Tibial artery (tissue), 4 donors: ENCODE data around the gene RNF157.

Source experiments
- DNase-seq, 2 donors: peaks; one replicate each; pipeline ENCODE4 v3.0.0-alpha.2; 2019
- H3K27ac ChIP-seq, 2 donors: fragments of 200-600 bp; sonication (generic) in 1 of 2; 1 replicate in 1 of 2; 2 replicates in 1 of 2; pipeline ENCODE4 v1.5.1; 2018 to 2019; ENCODE audit warnings: mild to moderate bottlenecking in 1 of 2
- H3K27me3 ChIP-seq, 2 donors: fragments of 200-600 bp; sonication (generic) in 1 of 2; one replicate each; pipeline versions ENCODE4 v1.5.1 to v1.6.0; 2016 to 2019
- H3K36me3 ChIP-seq, 3 donors: fragments of 200-600 bp; sonication (generic) in 2 of 3; one replicate each; pipeline ENCODE4 v1.5.1; 2016 to 2019; ENCODE audit warnings: mild to moderate bottlenecking in 2 of 3
- H3K4me1 ChIP-seq, 4 donors: fragments of 200-600 bp; sonication (generic) in 2 of 4; 1 replicate in 3 of 4; 2 replicates in 1 of 4; pipeline ENCODE4 v1.5.1; 2016 to 2019
- H3K4me3 ChIP-seq, 2 donors: fragments of 200-600 bp; sonication (generic) in 1 of 2; 1 replicate in 1 of 2; 2 replicates in 1 of 2; pipeline ENCODE4 v1.5.1; 2018 to 2019; ENCODE audit warnings: mild to moderate bottlenecking in 2 of 2
- H3K9me3 ChIP-seq, 3 donors: fragments of 200-600 bp; sonication (generic) in 1 of 3; one replicate each; pipeline ENCODE4 v1.5.1; 2016 to 2019
- CTCF ChIP-seq, 2 experiments: fragments of 200-600 bp in 1 of 2; fragments of 450-650 bp in 1 of 2; IDR thresholded peaks; one replicate each; pipeline ENCODE4 v1.5.1; 2017 to 2019; ENCODE audit warnings: antibody characterized with exemption in 2 of 2, mild to moderate bottlenecking in 1 of 2, moderate library complexity in 1 of 2
- intact Hi-C: fragments of 100-400 bp; cut with DNase I; formaldehyde crosslinking; loops from one replicate; pipeline ENCODE4 v1.15.0; 2023; ENCODE audit warnings: low total_unique reads

The RNF157 gene

GRCh38 chr17:76134911-76135809, 105.1 kb downstream of the RNF157 start:
- no peaks in the 10 kb centered on the region for H3K9me3 ChIP-seq
- peaks cover 0 to 25% (median 15%) of the 10 kb centered on the region in 4 donors for H3K4me1 ChIP-seq
- H3K36me3 ChIP-seq: no peaks in the 10 kb centered on the region
- H3K27ac ChIP-seq: no peak overlapping the region
- no peak overlapping the region for H3K4me3 ChIP-seq
- DNase-seq: no peak
- TF ChIP-seq CTCF (IDR thresholded peaks at IDR 0.05): no peak
- H3K27me3 ChIP-seq: peaks cover 5 to 100% of the 10 kb centered on the region in 2 donors
- intact Hi-C loops: no loop called here

- no peak for TF ChIP-seq CTCF (IDR thresholded peaks at IDR 0.05)
- H3K9me3 ChIP-seq: no peaks in the 10 kb centered on the region
- DNase-seq: no peak
- H3K36me3 ChIP-seq: no peaks in the 10 kb centered on the region
- H3K27me3 ChIP-seq: peaks cover 3 to 84% of the 10 kb centered on the region in 2 donors
- H3K27ac ChIP-seq: no peak overlapping the region
- intact Hi-C loops: no loop called here
- H3K4me1 ChIP-seq: peaks cover 0 to 9% (median 4%) of the 10 kb centered on the region in 4 donors
- no peak overlapping the region for H3K4me3 ChIP-seq
Measured at GRCh38 chr17:76132574-76133338, 107.5 kb downstream of the RNF157 start.

GRCh38 chr17:76131692-76132573, 108.4 kb downstream of the RNF157 start:
- H3K27ac ChIP-seq: no peak overlapping the region
- H3K27me3 ChIP-seq: peaks cover 0 to 76% of the 10 kb centered on the region in 2 donors
- H3K36me3 ChIP-seq: no peaks in the 10 kb centered on the region
- intact Hi-C loops: no loop called here
- no peak overlapping the region for H3K4me3 ChIP-seq
- no peak for TF ChIP-seq CTCF (IDR thresholded peaks at IDR 0.05)
- H3K9me3 ChIP-seq: no peaks in the 10 kb centered on the region
- no peak for DNase-seq
- H3K4me1 ChIP-seq: peaks cover 0 to under 1% (median 0%) of the 10 kb centered on the region in 4 donors

GRCh38 chr17:76131051-76131691, 109.1 kb downstream of the RNF157 start:
- H3K4me1 ChIP-seq: no peaks in the 10 kb centered on the region
- no peaks in the 10 kb centered on the region for H3K9me3 ChIP-seq
- peaks cover 0 to 68% of the 10 kb centered on the region in 2 donors for H3K27me3 ChIP-seq
- no peaks in the 10 kb centered on the region for H3K36me3 ChIP-seq
- no peak overlapping the region for H3K27ac ChIP-seq
- intact Hi-C loops: no loop called here
- TF ChIP-seq CTCF (IDR thresholded peaks at IDR 0.05): no peak
- no peak overlapping the region for H3K4me3 ChIP-seq
- no peak for DNase-seq

- peaks cover 0 to 63% of the 10 kb centered on the region in 2 donors for H3K27me3 ChIP-seq
- H3K36me3 ChIP-seq: no peaks in the 10 kb centered on the region
- no peaks in the 10 kb centered on the region for H3K4me1 ChIP-seq
- TF ChIP-seq CTCF (IDR thresholded peaks at IDR 0.05): no peak
- no peak for DNase-seq
- no peak overlapping the region for H3K27ac ChIP-seq
- H3K4me3 ChIP-seq: no peak overlapping the region
- H3K9me3 ChIP-seq: no peaks in the 10 kb centered on the region
- intact Hi-C loops: no loop called here
Measured at GRCh38 chr17:76130473-76130872, 109.8 kb downstream of the RNF157 start.
